HFFc6 (cell line): ENCODE results near the gene IQCK. TPM values are rescaled to one million over a fixed set of nuclear protein-coding genes. Genes with fewer than 3 reads are reported as not detected.

ENCODE experiments used
- DNase-seq: peaks from one replicate; pipeline ENCODE4 v3.0.0-alpha.2; 2018
- H3K27ac Mint-ChIP-seq: 2 replicates; pipeline ENCODE4 v1.8.0; 2020; ENCODE audit warnings: mild to moderate bottlenecking, mixed read lengths
- H3K27me3 Mint-ChIP-seq: 2 replicates; pipeline ENCODE4 v1.8.0; 2021; ENCODE audit warnings: mild to moderate bottlenecking, moderate library complexity, mixed read lengths; ENCODE audit not compliant: insufficient read depth
- H3K36me3 Mint-ChIP-seq: 2 replicates; pipeline ENCODE4 v1.8.0; 2021; ENCODE audit warnings: low read depth, mixed read lengths
- H3K4me1 Mint-ChIP-seq: 2 replicates; pipeline ENCODE4 v1.8.0; 2020; ENCODE audit warnings: low read depth, mixed read lengths
- H3K4me3 Mint-ChIP-seq: 2 replicates; pipeline ENCODE4 v1.8.0; 2020; ENCODE audit warnings: mild to moderate bottlenecking, moderate library complexity, mixed read lengths
- H3K9me3 Mint-ChIP-seq: 2 replicates; pipeline ENCODE4 v1.8.0; 2020; ENCODE audit warnings: mild to moderate bottlenecking, mixed read lengths
- total RNA-seq, 6 experiments: library from RNA; stranded (reverse); fragmentation: NEBNext Ultra II Directional; extraction: Animal tissue kit (Norgen Biotek cat#: 25700); gene quantifications; 2 replicates in 1 of 6; 3 replicates in 5 of 6; pipeline ENCODE4 v1.2.3, GENCODE V29; 2021
- TF ChIP-seq, protein P1 (sequence below): fragments of 200-600 bp; sonication (generic); IDR thresholded peaks from 2 replicates; pipeline ENCODE4 v1.5.0; 2021; ENCODE audit warnings: antibody characterized with exemption, mild to moderate bottlenecking

Gene IQCK
- total RNA-seq, 6 experiments from 2014 or later = 2.2 to 5.0 (median 2.8) TPM

GRCh38 chr16:19817875-19818274 lies 99.8 kb downstream of the IQCK start:
- Mint-ChIP-seq H3K9me3 (no peaks in the 10 kb centered on the region; the same call in 1 of the 2 replicates), H3K4me3 (no peak overlapping the region), H3K27me3 (no peaks in the 10 kb centered on the region), H3K4me1 (no peaks in the 10 kb centered on the region), H3K27ac (no peak overlapping the region), H3K36me3 (peaks cover 6% of the 10 kb centered on the region; the same call in 1 of the 2 replicates)
- TF ChIP-seq, protein P1, sequence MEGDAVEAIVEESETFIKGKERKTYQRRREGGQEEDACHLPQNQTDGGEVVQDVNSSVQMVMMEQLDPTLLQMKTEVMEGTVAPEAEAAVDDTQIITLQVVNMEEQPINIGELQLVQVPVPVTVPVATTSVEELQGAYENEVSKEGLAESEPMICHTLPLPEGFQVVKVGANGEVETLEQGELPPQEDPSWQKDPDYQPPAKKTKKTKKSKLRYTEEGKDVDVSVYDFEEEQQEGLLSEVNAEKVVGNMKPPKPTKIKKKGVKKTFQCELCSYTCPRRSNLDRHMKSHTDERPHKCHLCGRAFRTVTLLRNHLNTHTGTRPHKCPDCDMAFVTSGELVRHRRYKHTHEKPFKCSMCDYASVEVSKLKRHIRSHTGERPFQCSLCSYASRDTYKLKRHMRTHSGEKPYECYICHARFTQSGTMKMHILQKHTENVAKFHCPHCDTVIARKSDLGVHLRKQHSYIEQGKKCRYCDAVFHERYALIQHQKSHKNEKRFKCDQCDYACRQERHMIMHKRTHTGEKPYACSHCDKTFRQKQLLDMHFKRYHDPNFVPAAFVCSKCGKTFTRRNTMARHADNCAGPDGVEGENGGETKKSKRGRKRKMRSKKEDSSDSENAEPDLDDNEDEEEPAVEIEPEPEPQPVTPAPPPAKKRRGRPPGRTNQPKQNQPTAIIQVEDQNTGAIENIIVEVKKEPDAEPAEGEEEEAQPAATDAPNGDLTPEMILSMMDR = no peak
- no peak for DNase-seq

DNA sequence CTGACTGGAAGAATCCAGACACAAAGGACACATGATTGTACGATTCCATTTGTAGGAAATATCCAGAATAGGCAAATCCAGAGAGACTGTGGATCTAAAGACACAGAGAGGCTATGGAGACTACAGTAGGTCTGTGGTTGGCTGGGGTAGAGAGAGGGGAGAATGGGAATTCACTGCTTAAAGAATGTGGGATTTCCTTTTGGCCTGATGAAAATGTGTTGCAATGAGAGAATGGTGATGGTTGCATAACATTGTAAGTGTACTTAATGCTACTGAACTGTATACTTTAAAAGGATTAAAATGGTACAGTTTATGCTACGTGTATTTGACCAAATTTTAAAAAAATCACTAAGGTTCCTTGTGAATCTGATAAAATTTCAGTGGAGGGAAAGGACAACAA lies 104.5 kb downstream of the IQCK start:
- Mint-ChIP-seq H3K4me3 (no peak overlapping the region), H3K27ac (no peak overlapping the region), H3K9me3 (no peaks in the 10 kb centered on the region; the same call in 1 of the 2 replicates), H3K36me3 (no peaks in the 10 kb centered on the region), H3K4me1 (no peaks in the 10 kb centered on the region), H3K27me3 (no peaks in the 10 kb centered on the region)
- no peak for DNase-seq
- TF ChIP-seq, protein P1 = no peak

GRCh38 chr16:19823322-19823721 lies 105.3 kb downstream of the IQCK start:
- DNase-seq = no peak
- Mint-ChIP-seq H3K4me3 (no peak overlapping the region), H3K27ac (no peak overlapping the region), H3K4me1 (no peaks in the 10 kb centered on the region), H3K36me3 (no peaks in the 10 kb centered on the region), H3K27me3 (no peaks in the 10 kb centered on the region; the same call in 1 of the 2 replicates), H3K9me3 (no peaks in the 10 kb centered on the region; the same call in 1 of the 2 replicates)
- TF ChIP-seq, protein P1 = no peak

DNA sequence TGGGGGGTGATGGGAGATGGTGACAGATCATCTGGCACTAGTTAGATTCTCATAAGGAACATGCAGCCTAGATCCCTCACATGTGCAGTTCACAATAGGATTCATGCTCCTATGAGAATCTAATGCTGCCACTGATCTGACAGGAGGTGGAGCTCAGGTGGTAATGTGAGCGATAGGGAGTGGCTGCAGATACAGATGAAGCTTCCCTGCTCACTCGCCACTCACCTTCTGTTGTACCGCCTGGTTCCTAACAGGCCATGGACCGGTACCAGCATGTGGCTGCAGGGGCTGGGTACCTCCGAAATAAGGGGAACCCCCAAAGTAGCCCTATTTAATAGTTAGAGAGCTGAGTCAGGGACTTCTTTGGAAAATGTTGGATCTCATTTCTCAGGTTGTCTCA lies 106.1 kb downstream of the IQCK start:
- H3K9me3 Mint-ChIP-seq = no peaks in the 10 kb centered on the region; the same call in 1 of the 2 replicates

DNA sequence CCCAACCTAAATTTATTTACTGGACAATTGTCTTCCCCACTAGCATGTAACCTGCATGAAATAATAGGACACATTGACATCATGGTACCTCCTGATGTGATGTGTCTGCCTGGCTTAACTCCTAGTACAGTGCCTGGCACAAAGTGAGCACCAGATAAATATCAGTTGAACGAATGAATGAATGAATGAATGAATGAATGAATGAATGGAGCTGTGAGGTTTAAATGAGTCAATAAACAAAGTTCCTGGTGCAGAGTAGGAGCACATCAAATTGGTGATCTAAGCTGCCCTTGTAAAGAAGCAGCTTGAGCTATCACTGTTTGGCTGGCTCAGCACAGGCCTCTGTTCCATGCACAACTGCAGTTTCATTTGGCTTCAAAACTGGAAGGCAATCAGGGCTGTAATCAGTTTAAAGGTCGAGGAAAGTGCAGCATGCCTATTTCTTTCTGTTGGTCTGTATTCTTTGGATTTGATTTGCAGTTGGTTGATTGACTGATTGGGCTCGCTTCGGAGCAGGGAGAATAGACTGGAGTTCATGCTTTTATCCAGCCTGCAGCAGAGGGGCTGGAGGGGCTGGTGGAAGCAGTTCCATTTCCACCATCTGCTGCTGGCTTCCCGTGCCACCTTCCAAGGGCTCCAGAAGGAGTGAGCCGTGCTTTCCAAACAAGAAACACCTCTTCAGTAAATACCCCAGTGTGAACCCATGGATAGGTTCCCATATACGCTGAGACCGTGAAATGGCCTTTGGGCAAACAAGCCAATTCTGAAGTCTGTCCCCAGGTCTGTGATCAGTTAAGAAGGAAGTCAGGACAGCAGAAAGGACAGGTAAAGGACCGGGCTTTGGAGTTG lies 112.0 kb downstream of the IQCK start:
- H3K9me3 Mint-ChIP-seq = no peaks in the 10 kb centered on the region
- TF ChIP-seq, protein P1 = no peak
- no peaks in the 10 kb centered on the region; the same call in 1 of the 2 replicates for H3K27me3 Mint-ChIP-seq
- H3K36me3 Mint-ChIP-seq = no peaks in the 10 kb centered on the region
- no peak for DNase-seq
- H3K4me1 Mint-ChIP-seq = peaks cover 14% of the 10 kb centered on the region
- no peak overlapping the region for H3K4me3 Mint-ChIP-seq
- H3K27ac Mint-ChIP-seq = no peak overlapping the region

More for the DNA sequence above, 106.1 kb downstream of the IQCK start:
- H3K4me3 Mint-ChIP-seq = no peak overlapping the region
- TF ChIP-seq, protein P1 = no peak
- no peaks in the 10 kb centered on the region for H3K4me1 Mint-ChIP-seq
- no peak for DNase-seq
- H3K36me3 Mint-ChIP-seq = no peaks in the 10 kb centered on the region
- no peak overlapping the region for H3K27ac Mint-ChIP-seq
- no peaks in the 10 kb centered on the region; the same call in 1 of the 2 replicates for H3K27me3 Mint-ChIP-seq
